Liver (tissue), 9 donors: ENCODE measurements around the gene FAM24A. TPM values are rescaled to one million over a fixed set of nuclear protein-coding genes. Genes with fewer than 3 reads are reported as not detected.

ENCODE experiments used
- DNase-seq: peaks from one replicate; pipeline ENCODE4 v3.0.0-alpha.2; 2017; ENCODE audit warnings: low spot score
- H3K27ac ChIP-seq, 2 donors: one replicate each; pipeline ENCODE4 v1.7.0; 2013; ENCODE audit warnings: inconsistent platforms in 2 of 2, low read length in 2 of 2, control low read depth in 1 of 2, low read depth in 1 of 2, mild to moderate bottlenecking in 1 of 2
- H3K27me3 ChIP-seq, 4 donors: one replicate each; pipeline versions ENCODE4 v1.6.1 to v1.7.0; 2013; ENCODE audit warnings: low read length in 3 of 4, inconsistent platforms in 1 of 4, mild to moderate bottlenecking in 1 of 4, moderate library complexity in 1 of 4; ENCODE audit not compliant: control insufficient read depth in 4 of 4, insufficient read depth in 4 of 4
- H3K36me3 ChIP-seq, 4 donors: one replicate each; pipeline versions ENCODE4 v1.6.1 to v1.7.0; 2013; ENCODE audit warnings: low read length in 3 of 4, mild to moderate bottlenecking in 3 of 4, low read depth in 1 of 4, moderate library complexity in 1 of 4; ENCODE audit not compliant: control insufficient read depth in 4 of 4, insufficient read depth in 3 of 4
- H3K4me1 ChIP-seq, 4 donors: one replicate each; pipeline versions ENCODE4 v1.6.1 to v1.7.0; 2013; ENCODE audit warnings: low read length in 3 of 4, mild to moderate bottlenecking in 3 of 4, moderate library complexity in 1 of 4; ENCODE audit not compliant: control insufficient read depth in 4 of 4, insufficient read depth in 4 of 4
- H3K4me3 ChIP-seq, 3 donors: one replicate each; pipeline versions ENCODE4 v1.6.1 to v1.7.0; 2013; ENCODE audit warnings: low read length in 3 of 3, control low read depth in 1 of 3, low read depth in 1 of 3, mild to moderate bottlenecking in 1 of 3
- H3K9ac ChIP-seq, 2 donors: one replicate each; pipeline ENCODE4 v1.7.0; 2013; ENCODE audit warnings: low read length in 2 of 2, mild to moderate bottlenecking in 2 of 2, moderate library complexity in 2 of 2, control low read depth in 1 of 2, low read depth in 1 of 2
- H3K9me3 ChIP-seq, 4 donors: one replicate each; pipeline versions ENCODE4 v1.6.1 to v1.7.0; 2013; ENCODE audit warnings: low read length in 3 of 4; ENCODE audit not compliant: control insufficient read depth in 4 of 4
- ATF3 ChIP-seq: IDR thresholded peaks from 2 replicates; pipeline ENCODE4 v1.6.1; 2016; ENCODE audit warnings: antibody characterized with exemption
- CTCF ChIP-seq: fragments of 150-350 bp; IDR thresholded peaks from 2 replicates; pipeline ENCODE4 v1.5.1; 2017; ENCODE audit warnings: improper control_type of control experiment, low read depth, low read length; ENCODE audit not compliant: missing input control
- EGR1 ChIP-seq, 2 donors: IDR thresholded peaks; 2 replicates each; pipeline ENCODE4 v1.6.1; 2016 to 2018; ENCODE audit warnings: antibody characterized with exemption in 2 of 2, low read depth in 2 of 2
- FOXA1 ChIP-seq: IDR thresholded peaks from 2 replicates; pipeline ENCODE4 v1.6.1; 2016; ENCODE audit warnings: antibody characterized with exemption
- FOXA2 ChIP-seq: IDR thresholded peaks from 2 replicates; pipeline ENCODE4 v1.6.1; 2016; ENCODE audit warnings: antibody characterized with exemption
- GABPA ChIP-seq, 2 donors: IDR thresholded peaks in 1 of 2; conservative IDR thresholded peaks in 1 of 2; 2 replicates each; pipeline ENCODE4 v1.6.1; 2016; ENCODE audit warnings: antibody characterized with exemption in 2 of 2, mild to moderate bottlenecking in 1 of 2, moderate library complexity in 1 of 2
- HNF4A ChIP-seq, 2 donors: conservative IDR thresholded peaks; 2 replicates each; pipeline ENCODE4 v1.6.1; 2016; ENCODE audit warnings: antibody characterized with exemption in 2 of 2, mild to moderate bottlenecking in 2 of 2
- HNF4G ChIP-seq: IDR thresholded peaks from 2 replicates; pipeline ENCODE4 v1.6.1; 2016; ENCODE audit warnings: antibody characterized with exemption
- JUND ChIP-seq, 2 donors: IDR thresholded peaks; 2 replicates each; pipeline ENCODE4 v1.6.1; 2016; ENCODE audit warnings: antibody characterized with exemption in 2 of 2
- MAX ChIP-seq: IDR thresholded peaks from 2 replicates; pipeline ENCODE4 v1.6.1; 2016; ENCODE audit warnings: antibody characterized with exemption
- NR2F2 ChIP-seq: IDR thresholded peaks from 2 replicates; pipeline ENCODE4 v1.6.1; 2016; ENCODE audit warnings: antibody characterized with exemption
- RAD21 ChIP-seq, 2 donors: IDR thresholded peaks; 2 replicates each; pipeline ENCODE4 v1.6.1; 2016; ENCODE audit warnings: antibody characterized with exemption in 2 of 2, mild to moderate bottlenecking in 2 of 2
- RXRA ChIP-seq, 2 donors: IDR thresholded peaks; 2 replicates each; pipeline ENCODE4 v1.6.1; 2017 to 2018; ENCODE audit warnings: antibody characterized with exemption in 2 of 2, mild to moderate bottlenecking in 1 of 2
- SP1 ChIP-seq: IDR thresholded peaks from 2 replicates; pipeline ENCODE4 v1.6.1; 2018; ENCODE audit warnings: antibody characterized with exemption, mild to moderate bottlenecking
- TAF1 ChIP-seq: conservative IDR thresholded peaks from 2 replicates; pipeline ENCODE4 v1.6.1; 2016; ENCODE audit warnings: antibody characterized with exemption, mild to moderate bottlenecking
- YY1 ChIP-seq: IDR thresholded peaks from 2 replicates; pipeline ENCODE4 v1.6.1; 2016; ENCODE audit warnings: antibody characterized with exemption, mild to moderate bottlenecking
- ZBTB33 ChIP-seq: IDR thresholded peaks from 2 replicates; pipeline ENCODE4 v1.6.1; 2016; ENCODE audit warnings: antibody characterized with exemption
- WGBS: extraction: QIAGEN DNeasy Blood & Tissue Kit; methylation state at CpG from one replicate; pipeline ENCODE4 v1.1.7; 2013; 5-methylcytosine and 5-hydroxymethylcytosine counted together
- polyA plus RNA-seq, 2 donors: library from polyadenylated mRNA; stranded (reverse) in 1 of 2; unstranded in 1 of 2; fragments of 200-250 nt in 1 of 2; fragments of >200 nt in 1 of 2; fragmentation: Nextera tagmentation in 1 of 2; extraction: Ambion mirVana in 1 of 2; gene quantifications; one replicate each; pipeline versions ENCODE4 v1.2.1 to v1.2.3, GENCODE V29; 2013 to 2015
- total RNA-seq, 2 donors: library from RNA; depleted of rRNA; stranded (reverse); fragments of >200 nt; gene quantifications; one replicate each; pipeline ENCODE4 v1.2.3, GENCODE V29; 2014
- TF ChIP-seq, protein P1 (sequence below): IDR thresholded peaks from 2 replicates; pipeline ENCODE4 v1.6.1; 2016; ENCODE audit warnings: antibody characterized with exemption, mild to moderate bottlenecking
- donor health status: healthy.
- donor health status: healthy.
- donor health status: healthy.
- donor health status: healthy.
- donor health status: healthy.

Gene FAM24A
- total and polyA plus RNA-seq, 4 donors = not detected

- Histone ChIP-seq H3K27ac (no peak overlapping the region), H3K4me3 (no peak overlapping the region), H3K9ac (no peak overlapping the region), H3K27me3 (no peaks in the 10 kb centered on the region), H3K36me3 (no peaks in the 10 kb centered on the region), H3K9me3 (no peaks in the 10 kb centered on the region), H3K4me1 (peaks cover 3 to 13% (median 7%) of the 10 kb centered on the region in 4 donors)
- 99% methylated on average over 1 of the region's 1 CpG for WGBS
- TF ChIP-seq YY1 (no peak), FOXA2 (no peak), NR2F2 (no peak), SP1 (no peak), GABPA (IDR thresholded peaks at IDR 0.05 in 1 of 2, conservative IDR thresholded peaks at IDR 0.05 in 1 of 2) (no peak), CTCF (no peak), HNF4G (no peak), ATF3 (no peak), HNF4A (conservative IDR thresholded peaks at IDR 0.05) (no peak)
- DNase-seq = no peak
Observed at GRCh38 chr10:122955892-122956291, 45.5 kb downstream of the FAM24A start.

GRCh38 chr10:122957474-122957873 is 47.1 kb downstream of the FAM24A start:
- Histone ChIP-seq H3K4me1 (peaks cover 3 to 13% (median 7%) of the 10 kb centered on the region in 4 donors), H3K4me3 (no peak overlapping the region), H3K27ac (no peak overlapping the region), H3K36me3 (no peaks in the 10 kb centered on the region), H3K9me3 (no peaks in the 10 kb centered on the region), H3K27me3 (no peaks in the 10 kb centered on the region), H3K9ac (no peak overlapping the region)
- WGBS = 78% methylated on average over 5 of the region's 5 CpGs
- TF ChIP-seq EGR1 (IDR thresholded peaks at IDR 0.05; ENCODE audit: low read depth in 2 of 2) = no peak
- TF ChIP-seq MAX = no peak
- no peak for TF ChIP-seq SP1
- no peak for TF ChIP-seq FOXA1
- no peak for TF ChIP-seq RXRA (IDR thresholded peaks at IDR 0.05)
- TF ChIP-seq RAD21 (IDR thresholded peaks at IDR 0.05) = no peak
- no peak for TF ChIP-seq JUND (IDR thresholded peaks at IDR 0.05)
- TF ChIP-seq TAF1 = no peak
- DNase-seq = no peak

- H3K27me3 ChIP-seq = no peaks in the 10 kb centered on the region
- H3K9ac ChIP-seq = no peak overlapping the region
- DNase-seq = no peak
- H3K27ac ChIP-seq = no peak overlapping the region
- no peak overlapping the region for H3K4me3 ChIP-seq
- H3K4me1 ChIP-seq = no peaks in the 10 kb centered on the region
- H3K9me3 ChIP-seq = peaks cover 0 to 2% (median 0%) of the 10 kb centered on the region in 4 donors
- 81% methylated on average over 3 of the region's 3 CpGs for WGBS
- no peaks in the 10 kb centered on the region for H3K36me3 ChIP-seq
- TF ChIP-seq EGR1 (IDR thresholded peaks at IDR 0.05; ENCODE audit: low read depth in 2 of 2) = no peak
- no peak for TF ChIP-seq ZBTB33
- TF ChIP-seq ATF3 = no peak
- TF ChIP-seq, protein P1, sequence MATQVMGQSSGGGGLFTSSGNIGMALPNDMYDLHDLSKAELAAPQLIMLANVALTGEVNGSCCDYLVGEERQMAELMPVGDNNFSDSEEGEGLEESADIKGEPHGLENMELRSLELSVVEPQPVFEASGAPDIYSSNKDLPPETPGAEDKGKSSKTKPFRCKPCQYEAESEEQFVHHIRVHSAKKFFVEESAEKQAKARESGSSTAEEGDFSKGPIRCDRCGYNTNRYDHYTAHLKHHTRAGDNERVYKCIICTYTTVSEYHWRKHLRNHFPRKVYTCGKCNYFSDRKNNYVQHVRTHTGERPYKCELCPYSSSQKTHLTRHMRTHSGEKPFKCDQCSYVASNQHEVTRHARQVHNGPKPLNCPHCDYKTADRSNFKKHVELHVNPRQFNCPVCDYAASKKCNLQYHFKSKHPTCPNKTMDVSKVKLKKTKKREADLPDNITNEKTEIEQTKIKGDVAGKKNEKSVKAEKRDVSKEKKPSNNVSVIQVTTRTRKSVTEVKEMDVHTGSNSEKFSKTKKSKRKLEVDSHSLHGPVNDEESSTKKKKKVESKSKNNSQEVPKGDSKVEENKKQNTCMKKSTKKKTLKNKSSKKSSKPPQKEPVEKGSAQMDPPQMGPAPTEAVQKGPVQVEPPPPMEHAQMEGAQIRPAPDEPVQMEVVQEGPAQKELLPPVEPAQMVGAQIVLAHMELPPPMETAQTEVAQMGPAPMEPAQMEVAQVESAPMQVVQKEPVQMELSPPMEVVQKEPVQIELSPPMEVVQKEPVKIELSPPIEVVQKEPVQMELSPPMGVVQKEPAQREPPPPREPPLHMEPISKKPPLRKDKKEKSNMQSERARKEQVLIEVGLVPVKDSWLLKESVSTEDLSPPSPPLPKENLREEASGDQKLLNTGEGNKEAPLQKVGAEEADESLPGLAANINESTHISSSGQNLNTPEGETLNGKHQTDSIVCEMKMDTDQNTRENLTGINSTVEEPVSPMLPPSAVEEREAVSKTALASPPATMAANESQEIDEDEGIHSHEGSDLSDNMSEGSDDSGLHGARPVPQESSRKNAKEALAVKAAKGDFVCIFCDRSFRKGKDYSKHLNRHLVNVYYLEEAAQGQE = no peak
- TF ChIP-seq SP1 = no peak
- TF ChIP-seq JUND (IDR thresholded peaks at IDR 0.05) = no peak
- no peak for TF ChIP-seq HNF4A (conservative IDR thresholded peaks at IDR 0.05)
- no peak for TF ChIP-seq FOXA1
- TF ChIP-seq CTCF = no peak
- no peak for TF ChIP-seq HNF4G
- TF ChIP-seq FOXA2 = no peak
- TF ChIP-seq YY1 = no peak
- no peak for TF ChIP-seq NR2F2
Observed at GRCh38 chr10:122962405-122962804, 52.0 kb downstream of the FAM24A start.
